PC-9 (cell line): ENCODE measurements around the gene TBC1D14. TPM values are rescaled to one million over a fixed set of nuclear protein-coding genes. Genes with fewer than 3 reads are reported as not detected.

Experiments used
- BruUV-seq: library from RNA; stranded (reverse); fragments of 400-500 nt; replicated peaks from 2 replicates; lab custom pipeline; 2021; lab: Mats Ljungman, UMichigan
- CTCF ChIA-PET: fragments of 300-600 bp; sonication (Branson Sonifier 250); formaldehyde crosslinking; loops from one replicate; lab custom pipeline; 2022; ENCODE audit warnings: antibody characterized with exemption; lab: Charles Lee
- POLR2A ChIA-PET: fragments of 300-600 bp; sonication (Branson Sonifier 250); formaldehyde crosslinking; loops from one replicate; lab custom pipeline; 2022; ENCODE audit warnings: antibody characterized with exemption; ENCODE audit not compliant: unreplicated experiment; lab: Charles Lee
- DNase-seq, 2 experiments: peaks; one replicate each; pipeline versions ENCODE4 v3.0.0 to v3.0.0-alpha.2; 2015 to 2022; ENCODE audit warnings: mixed read lengths in 1 of 2
- H2AFZ ChIP-seq: fragments of 200-600 bp; sonication (generic); 2 replicates; pipeline ENCODE4 v1.8.1; 2017; ENCODE audit warnings: antibody characterized with exemption
- H3F3A ChIP-seq: fragments of 200-600 bp; sonication (generic); 2 replicates; pipeline ENCODE4 v1.8.1; 2017; ENCODE audit warnings: antibody characterized with exemption, mild to moderate bottlenecking, low read depth; ENCODE audit not compliant: insufficient read depth
- H3K27ac ChIP-seq: fragments of 200-600 bp; sonication (generic); 2 replicates; pipeline ENCODE4 v1.6.1; 2016; ENCODE audit warnings: mixed run types
- H3K27me3 ChIP-seq: fragments of 200-600 bp; sonication (generic); 2 replicates; pipeline ENCODE4 v1.6.1; 2016; ENCODE audit warnings: low read depth, mixed run types; ENCODE audit not compliant: insufficient read depth
- H3K36me3 ChIP-seq: fragments of 200-600 bp; sonication (generic); 2 replicates; pipeline ENCODE4 v1.6.1; 2016; ENCODE audit warnings: low read depth, mixed run types
- H3K4me1 ChIP-seq: fragments of 200-600 bp; sonication (generic); replicated peaks from 2 replicates; pipeline ENCODE4 v1.6.1; 2016; ENCODE audit warnings: mixed run types; ENCODE audit not compliant: insufficient read depth
- H3K4me2 ChIP-seq: fragments of 200-600 bp; sonication (generic); 2 replicates; pipeline ENCODE4 v1.6.1; 2017; ENCODE audit warnings: mixed run types
- H3K4me3 ChIP-seq: fragments of 200-600 bp; sonication (generic); 2 replicates; pipeline ENCODE4 v1.6.1; 2016; ENCODE audit warnings: mixed run types
- H3K79me2 ChIP-seq: fragments of 200-600 bp; sonication (generic); 2 replicates; pipeline ENCODE4 v1.6.1; 2017; ENCODE audit warnings: low read depth, mixed run types
- H3K9me2 ChIP-seq: fragments of 200-600 bp; sonication (generic); 2 replicates; pipeline ENCODE4 v1.8.1; 2017; ENCODE audit warnings: mild to moderate bottlenecking; ENCODE audit not compliant: insufficient read depth
- H3K9me3 ChIP-seq: fragments of 200-600 bp; sonication (generic); 2 replicates; pipeline ENCODE4 v1.8.1; 2016; ENCODE audit warnings: low read depth; ENCODE audit not compliant: insufficient read depth
- H4K20me1 ChIP-seq: fragments of 200-600 bp; sonication (generic); 2 replicates; pipeline ENCODE4 v1.8.1; 2017; ENCODE audit not compliant: insufficient read depth
- CTCF ChIP-seq: fragments of 200-600 bp; sonication (generic); conservative IDR thresholded peaks from 2 replicates; pipeline ENCODE4 v1.6.1; 2017; ENCODE audit warnings: mixed run types, antibody characterized with exemption, mild to moderate bottlenecking, moderate library complexity
- EZH2 ChIP-seq: fragments of 200-600 bp; sonication (generic); IDR thresholded peaks from 2 replicates; pipeline ENCODE4 v1.8.0; 2017; ENCODE audit warnings: antibody characterized with exemption, low read depth
- intact Hi-C: fragments of 100-400 bp; cut with micrococcal nuclease; formaldehyde crosslinking; loops from one replicate; pipeline ENCODE4 v1.10.0; 2022; ENCODE audit not compliant: unreplicated experiment
- total RNA-seq: library from RNA; stranded (reverse); gene quantifications from 2 replicates; pipeline ENCODE4 v1.2.3, GENCODE V29; 2021

TBC1D14 gene
- total RNA-seq, 1 experiment from 2014 or later: 46.2 TPM

GRCh38 chr4:6964858-6965257 is 55.2 kb downstream of the TBC1D14 start:
- no peaks in the 10 kb centered on the region for H3K27me3 ChIP-seq
- H4K20me1 ChIP-seq: no peaks in the 10 kb centered on the region
- no peak for DNase-seq
- no peak overlapping the region for H2AFZ ChIP-seq
- no peak overlapping the region for H3K4me3 ChIP-seq
- no peak overlapping the region for H3K4me2 ChIP-seq
- H3K27ac ChIP-seq: no peak overlapping the region
- no TSS peak for BruUV-seq
- intact Hi-C loops: no loop called here
- CTCF ChIA-PET: no interaction called here
- peaks cover 4% of the 10 kb centered on the region; the same call in 1 of the 2 replicates for H3K79me2 ChIP-seq
- H3F3A ChIP-seq: no peaks in the 10 kb centered on the region
- POLR2A ChIA-PET: no interaction called here
- no peak for TF ChIP-seq CTCF
- no peak for TF ChIP-seq EZH2
- H3K9me3 ChIP-seq: no peaks in the 10 kb centered on the region
- no peaks in the 10 kb centered on the region for H3K36me3 ChIP-seq
- no peaks in the 10 kb centered on the region for H3K9me2 ChIP-seq
- no peaks in the 10 kb centered on the region for H3K4me1 ChIP-seq

- H3F3A ChIP-seq: no peaks in the 10 kb centered on the region
- H3K9me2 ChIP-seq: no peaks in the 10 kb centered on the region
- H3K4me1 ChIP-seq: no peaks in the 10 kb centered on the region
- TF ChIP-seq EZH2 (no peak), CTCF (no peak)
- H3K4me2 ChIP-seq: no peak overlapping the region
- intact Hi-C loops: no loop called here
- no TSS peak for BruUV-seq
- H3K79me2 ChIP-seq: peaks cover 4% of the 10 kb centered on the region; the same call in 1 of the 2 replicates
- no peaks in the 10 kb centered on the region for H3K27me3 ChIP-seq
- no peaks in the 10 kb centered on the region for H4K20me1 ChIP-seq
- H3K27ac ChIP-seq: no peak overlapping the region
- ChIA-PET CTCF (no interaction called here), POLR2A (no interaction called here)
- no peak overlapping the region for H3K4me3 ChIP-seq
- no peak for DNase-seq
- H3K36me3 ChIP-seq: no peaks in the 10 kb centered on the region
- no peaks in the 10 kb centered on the region for H3K9me3 ChIP-seq
- no peak overlapping the region for H2AFZ ChIP-seq
Measured at GRCh38 chr4:6965329-6965728, 55.7 kb downstream of the TBC1D14 start.

- no peaks in the 10 kb centered on the region for H4K20me1 ChIP-seq
- no peak for DNase-seq
- H3K36me3 ChIP-seq: no peaks in the 10 kb centered on the region
- ChIA-PET POLR2A (no interaction called here), CTCF (no interaction called here)
- no TSS peak for BruUV-seq
- H3K79me2 ChIP-seq: peaks cover 4% of the 10 kb centered on the region; the same call in 1 of the 2 replicates
- H3K4me1 ChIP-seq: no peaks in the 10 kb centered on the region
- intact Hi-C loops: no loop called here
- no peaks in the 10 kb centered on the region for H3K27me3 ChIP-seq
- H3F3A ChIP-seq: no peaks in the 10 kb centered on the region
- H3K27ac ChIP-seq: no peak overlapping the region
- H3K9me3 ChIP-seq: no peaks in the 10 kb centered on the region
- H2AFZ ChIP-seq: no peak overlapping the region
- H3K4me2 ChIP-seq: no peak overlapping the region
- no peak for TF ChIP-seq CTCF
- no peak for TF ChIP-seq EZH2
- H3K9me2 ChIP-seq: no peaks in the 10 kb centered on the region
- H3K4me3 ChIP-seq: no peak overlapping the region
Measured at GRCh38 chr4:6967846-6968340, 58.3 kb downstream of the TBC1D14 start.
